Loucy (cell line): ENCODE measurements around the gene NSDHL.

Experiments used
- H2AFZ ChIP-seq: fragments of 200-600 bp; sonication (generic); 2 replicates; pipeline ENCODE4 v1.6.0; 2016; ENCODE audit warnings: antibody characterized with exemption, mild to moderate bottlenecking, low read length, moderate library complexity
- H3F3A ChIP-seq: fragments of 200-600 bp; 2 replicates; pipeline ENCODE4 v1.6.0; 2016; ENCODE audit warnings: antibody characterized with exemption, low read depth, mild to moderate bottlenecking
- H3K27me3 ChIP-seq: fragments of 200-600 bp; sonication (generic); 2 replicates; pipeline ENCODE4 v1.6.1; 2014; ENCODE audit warnings: low read length, mild to moderate bottlenecking; ENCODE audit not compliant: insufficient read depth, poor library complexity, severe bottlenecking
- H3K36me3 ChIP-seq: fragments of 200-600 bp; sonication (generic); 2 replicates; pipeline ENCODE4 v1.6.1; 2016; ENCODE audit warnings: low read length; ENCODE audit not compliant: insufficient read depth
- H3K4me1 ChIP-seq: fragments of 200-600 bp; sonication (generic); 2 replicates; pipeline ENCODE4 v1.5.1; 2014; ENCODE audit warnings: low read length, mild to moderate bottlenecking; ENCODE audit not compliant: insufficient read depth, poor library complexity, severe bottlenecking
- H3K4me2 ChIP-seq: fragments of 200-600 bp; sonication (generic); 2 replicates; pipeline ENCODE4 v1.6.0; 2014; ENCODE audit warnings: antibody characterized with exemption, low read length, low read depth, mild to moderate bottlenecking; ENCODE audit not compliant: poor library complexity, severe bottlenecking
- H3K4me3 ChIP-seq: fragments of 200-600 bp; sonication (generic); 2 replicates; pipeline ENCODE4 v1.5.1; 2014; ENCODE audit warnings: low read length, mild to moderate bottlenecking, mixed read lengths; ENCODE audit not compliant: poor library complexity, severe bottlenecking
- H3K79me2 ChIP-seq: fragments of 200-600 bp; sonication (generic); 2 replicates; pipeline ENCODE4 v1.6.1; 2014; ENCODE audit warnings: low read length; ENCODE audit not compliant: insufficient read depth
- H3K9ac ChIP-seq: fragments of 200-600 bp; sonication (generic); 2 replicates; pipeline ENCODE4 v1.6.0; 2014; ENCODE audit warnings: mild to moderate bottlenecking, low read depth, low read length, moderate library complexity; ENCODE audit not compliant: poor library complexity, severe bottlenecking
- H3K9me2 ChIP-seq: fragments of 200-600 bp; sonication (generic); replicated peaks from 2 replicates; pipeline ENCODE4 v1.6.1; 2016; ENCODE audit warnings: low read depth, low read length, mixed read lengths
- H3K9me3 ChIP-seq: fragments of 200-600 bp; sonication (generic); 2 replicates; pipeline ENCODE4 v1.6.1; 2014; ENCODE audit warnings: mild to moderate bottlenecking, antibody characterized with exemption, low read length, low read depth; ENCODE audit not compliant: insufficient read depth
- H4K20me1 ChIP-seq: fragments of 200-600 bp; sonication (generic); 2 replicates; pipeline ENCODE4 v1.6.0; 2014; ENCODE audit warnings: antibody characterized with exemption, low read length, mild to moderate bottlenecking; ENCODE audit not compliant: insufficient read depth, poor library complexity, severe bottlenecking
- EZH2phosphoT487 ChIP-seq: fragments of 200-600 bp; IDR thresholded peaks from 2 replicates; pipeline ENCODE4 v1.6.1; 2018; ENCODE audit warnings: antibody characterized with exemption, mild to moderate bottlenecking, moderate library complexity, borderline replicate concordance
- TF ChIP-seq, protein P1 (sequence below): fragments of 200-600 bp; sonication (generic); conservative IDR thresholded peaks from 2 replicates; pipeline ENCODE4 v1.5.1; 2014; ENCODE audit warnings: mild to moderate bottlenecking, antibody characterized with exemption, low read length

NSDHL gene

DNA sequence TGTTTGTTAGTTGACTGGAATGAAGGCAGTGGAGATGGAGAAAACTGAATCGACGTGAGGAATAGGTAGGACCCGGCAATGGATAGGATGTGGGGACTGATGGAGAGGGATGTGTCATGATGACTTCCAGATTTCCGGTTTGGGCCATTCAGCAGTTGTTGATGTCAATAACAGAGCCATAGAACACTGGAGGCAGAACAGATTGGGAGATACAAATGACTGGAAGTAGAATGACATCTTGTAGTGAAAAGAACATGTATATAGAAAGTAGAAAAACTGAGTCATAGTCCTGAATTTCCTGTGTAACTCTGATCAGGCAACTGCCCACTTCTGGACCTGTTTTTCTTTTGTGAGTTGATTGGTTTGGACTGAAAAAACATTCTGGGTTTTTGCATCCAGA is 24.8 kb upstream of the NSDHL start:
- no peaks in the 10 kb centered on the region for H4K20me1 ChIP-seq
- no peak overlapping the region for H3K4me2 ChIP-seq
- no peaks in the 10 kb centered on the region for H3K9me3 ChIP-seq
- no peaks in the 10 kb centered on the region for H3K27me3 ChIP-seq
- TF ChIP-seq, protein P1, sequence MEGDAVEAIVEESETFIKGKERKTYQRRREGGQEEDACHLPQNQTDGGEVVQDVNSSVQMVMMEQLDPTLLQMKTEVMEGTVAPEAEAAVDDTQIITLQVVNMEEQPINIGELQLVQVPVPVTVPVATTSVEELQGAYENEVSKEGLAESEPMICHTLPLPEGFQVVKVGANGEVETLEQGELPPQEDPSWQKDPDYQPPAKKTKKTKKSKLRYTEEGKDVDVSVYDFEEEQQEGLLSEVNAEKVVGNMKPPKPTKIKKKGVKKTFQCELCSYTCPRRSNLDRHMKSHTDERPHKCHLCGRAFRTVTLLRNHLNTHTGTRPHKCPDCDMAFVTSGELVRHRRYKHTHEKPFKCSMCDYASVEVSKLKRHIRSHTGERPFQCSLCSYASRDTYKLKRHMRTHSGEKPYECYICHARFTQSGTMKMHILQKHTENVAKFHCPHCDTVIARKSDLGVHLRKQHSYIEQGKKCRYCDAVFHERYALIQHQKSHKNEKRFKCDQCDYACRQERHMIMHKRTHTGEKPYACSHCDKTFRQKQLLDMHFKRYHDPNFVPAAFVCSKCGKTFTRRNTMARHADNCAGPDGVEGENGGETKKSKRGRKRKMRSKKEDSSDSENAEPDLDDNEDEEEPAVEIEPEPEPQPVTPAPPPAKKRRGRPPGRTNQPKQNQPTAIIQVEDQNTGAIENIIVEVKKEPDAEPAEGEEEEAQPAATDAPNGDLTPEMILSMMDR, result no peak
- no peak for TF ChIP-seq EZH2phosphoT487
- no peak overlapping the region for H3K4me3 ChIP-seq
- H3K9me2 ChIP-seq, result no peaks in the 10 kb centered on the region
- no peaks in the 10 kb centered on the region for H3K79me2 ChIP-seq
- H2AFZ ChIP-seq, result peak overlapping the region; percentile 55; the same call in 1 of the 2 replicates
- no peaks in the 10 kb centered on the region for H3K36me3 ChIP-seq
- H3K4me1 ChIP-seq, result peaks cover 3% of the 10 kb centered on the region
- H3K9ac ChIP-seq, result no peak overlapping the region
- H3F3A ChIP-seq, result no peaks in the 10 kb centered on the region

- TF ChIP-seq, protein P1, result no peak
- TF ChIP-seq EZH2phosphoT487, result no peak
- H3K9ac ChIP-seq, result no peak overlapping the region
- no peaks in the 10 kb centered on the region for H3K9me3 ChIP-seq
- H3F3A ChIP-seq, result no peaks in the 10 kb centered on the region
- H3K4me3 ChIP-seq, result no peak overlapping the region
- peaks cover 31% of the 10 kb centered on the region for H3K4me1 ChIP-seq
- no peaks in the 10 kb centered on the region for H4K20me1 ChIP-seq
- H3K27me3 ChIP-seq, result no peaks in the 10 kb centered on the region
- no peaks in the 10 kb centered on the region for H3K9me2 ChIP-seq
- H3K4me2 ChIP-seq, result no peak overlapping the region
- no peaks in the 10 kb centered on the region for H3K36me3 ChIP-seq
- H2AFZ ChIP-seq, result no peak overlapping the region
- no peaks in the 10 kb centered on the region for H3K79me2 ChIP-seq
Measured at GRCh38 chrX:152810403-152810802, 20.5 kb upstream of the NSDHL start.

DNA sequence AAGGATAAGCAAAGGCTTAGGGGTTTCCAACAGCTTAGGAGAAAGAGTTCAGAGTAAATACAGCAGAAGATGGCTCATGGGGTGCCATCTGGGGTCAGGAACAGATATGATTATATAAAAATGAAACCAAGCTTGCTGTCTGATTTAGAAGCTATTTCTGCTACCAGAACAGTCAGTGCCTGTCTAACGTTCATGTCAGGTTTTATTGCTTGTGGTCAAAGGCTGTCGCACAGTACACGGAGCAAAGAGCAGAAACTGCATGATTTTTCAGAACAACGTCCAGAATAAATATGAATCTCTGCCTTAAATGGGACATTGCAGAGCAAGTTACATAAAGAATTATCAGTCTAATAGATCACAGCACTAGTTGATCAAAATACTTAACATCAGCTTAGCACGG is 17.7 kb upstream of the NSDHL start:
- no peaks in the 10 kb centered on the region for H3K27me3 ChIP-seq
- H3K4me3 ChIP-seq, result peak overlapping the region; percentile 71
- H3F3A ChIP-seq, result no peaks in the 10 kb centered on the region
- H3K36me3 ChIP-seq, result no peaks in the 10 kb centered on the region
- H3K9me3 ChIP-seq, result no peaks in the 10 kb centered on the region
- H3K79me2 ChIP-seq, result no peaks in the 10 kb centered on the region
- peaks cover 31% of the 10 kb centered on the region for H3K4me1 ChIP-seq
- peak overlapping the region; percentile 62 for H3K9ac ChIP-seq
- no peaks in the 10 kb centered on the region for H4K20me1 ChIP-seq
- TF ChIP-seq EZH2phosphoT487, result no peak
- TF ChIP-seq, protein P1, result no peak
- H2AFZ ChIP-seq, result peak overlapping the region; percentile 69
- H3K4me2 ChIP-seq, result peak overlapping the region; percentile 85
- H3K9me2 ChIP-seq, result no peaks in the 10 kb centered on the region
